ENCODE data around the gene MICALL2. TPM values are rescaled to one million over a fixed set of nuclear protein-coding genes. Genes with fewer than 3 reads are reported as not detected.

The MICALL2 gene
- total RNA-seq, 1 experiment from 2014 or later = 15.7 TPM

GRCh38 chr7:1427064-1427657 is 32.1 kb downstream of the MICALL2 start (continued):
- no peak for TF ChIP-seq ESRRA (CRISPR knock-in tag; IDR thresholded peaks at IDR 0.05; ENCODE audit: borderline replicate concordance)
- TF ChIP-seq NR2C2 (CRISPR knock-in tag; IDR thresholded peaks at IDR 0.05) = no peak
- TF ChIP-seq NR3C1 (CRISPR knock-in tag; conservative IDR thresholded peaks at IDR 0.05; ENCODE audit: low read depth) = no peak
- TF ChIP-seq MLX (CRISPR knock-in tag; IDR thresholded peaks at IDR 0.05) = no peak
- TF ChIP-seq STAT6 (CRISPR knock-in tag; conservative IDR thresholded peaks at IDR 0.05; ENCODE audit: low read depth) = no peak
- TF ChIP-seq JUN (CRISPR knock-in tag; IDR thresholded peaks at IDR 0.05) = no peak
- no peak for TF ChIP-seq USF2 (CRISPR knock-in tag; IDR thresholded peaks at IDR 0.05)
- no peak for TF ChIP-seq NFYB (CRISPR knock-in tag; conservative IDR thresholded peaks at IDR 0.05; ENCODE audit: low read depth)
- TF ChIP-seq IRF1 (CRISPR knock-in tag; IDR thresholded peaks at IDR 0.05) = no peak
- TF ChIP-seq NR1H2 (CRISPR knock-in tag; IDR thresholded peaks at IDR 0.05) = no peak
- no peak for TF ChIP-seq PRDM15 (CRISPR knock-in tag; IDR thresholded peaks at IDR 0.05)
- TF ChIP-seq HMGXB4 (CRISPR knock-in tag; IDR thresholded peaks at IDR 0.05) = no peak

GRCh38 chr7:1426474-1426873 is 32.8 kb downstream of the MICALL2 start:
- Mint-ChIP-seq H3K27me3 (ENCODE audit: low read depth) (peaks cover 2% of the 10 kb centered on the region; the same call in 1 of the 2 replicates), H3K4me3 (no peak overlapping the region), H3K27ac (no peak overlapping the region), H3K36me3 (no peaks in the 10 kb centered on the region), H3K4me1 (peaks cover 3% of the 10 kb centered on the region), H3K9me3 (peaks cover 4% of the 10 kb centered on the region; the same call in 1 of the 2 replicates)
- CTCF ChIA-PET = no interaction called here
- no peak for TF ChIP-seq CTCF (IDR thresholded peaks at IDR 0.05)
- TF ChIP-seq TCF7 (CRISPR knock-in tag; IDR thresholded peaks at IDR 0.05; ENCODE audit: low read depth) = no peak
- no peak for TF ChIP-seq FOXJ3 (CRISPR knock-in tag; IDR thresholded peaks at IDR 0.05; ENCODE audit: borderline replicate concordance)
- TF ChIP-seq PRRX2 (CRISPR knock-in tag; IDR thresholded peaks at IDR 0.05) = no peak
- no peak for TF ChIP-seq ZNF423 (CRISPR knock-in tag; IDR thresholded peaks at IDR 0.05)
- no peak for TF ChIP-seq PREB (CRISPR knock-in tag; IDR thresholded peaks at IDR 0.05; ENCODE audit: borderline replicate concordance)
- POLR2A ChIA-PET = no interaction called here
- DNase-seq (ENCODE audit: low spot score) (no peak), ATAC-seq (no peak)
